Neuron (in vitro differentiated cells): Measurements from ENCODE around the gene PRR12.

ENCODE experiments used
- H2AFZ ChIP-seq: one replicate; pipeline ENCODE4 v1.6.1; 2013; ENCODE audit warnings: low read depth, mild to moderate bottlenecking, inconsistent platforms, low read length, moderate library complexity
- H3K27me3 ChIP-seq: one replicate; pipeline ENCODE4 v1.6.1; 2013; ENCODE audit warnings: low read length; ENCODE audit not compliant: insufficient read depth
- H3K36me3 ChIP-seq: one replicate; pipeline ENCODE4 v1.6.1; 2013; ENCODE audit warnings: low read length; ENCODE audit not compliant: insufficient read depth
- H3K4me1 ChIP-seq: one replicate; pipeline ENCODE4 v1.6.1; 2013; ENCODE audit warnings: low read length; ENCODE audit not compliant: insufficient read depth
- H3K4me3 ChIP-seq: 2 replicates; pipeline ENCODE4 v1.5.1; 2013; ENCODE audit warnings: mild to moderate bottlenecking, low read length, moderate library complexity
- H3K9me3 ChIP-seq: one replicate; pipeline ENCODE4 v1.6.1; 2013; ENCODE audit warnings: low read length

PRR12 gene

GRCh38 chr19:49641688-49642491 lies 50.9 kb downstream of the PRR12 start, which contains the start of gene SCAF1:
SCAF1 (plus strand) TSS chr19:49642209; CDS start chr19:49645027, 2,818 bp downstream.
- peaks cover 23% of the 10 kb centered on the region for H3K36me3 ChIP-seq
- H3K27me3 ChIP-seq: no peaks in the 10 kb centered on the region
- H3K4me3 ChIP-seq: peak within 1 kb of the TSS; percentile 99
- H3K4me1 ChIP-seq: peaks cover 33% of the 10 kb centered on the region
- H3K9me3 ChIP-seq: no peaks in the 10 kb centered on the region
- no peak within 1 kb of the TSS for H2AFZ ChIP-seq

GRCh38 chr19:49642492-49643035 lies 51.6 kb downstream of the PRR12 start:
- no peaks in the 10 kb centered on the region for H3K27me3 ChIP-seq
- peaks cover 30% of the 10 kb centered on the region for H3K36me3 ChIP-seq
- peak overlapping the region; percentile 99 for H3K4me3 ChIP-seq
- H3K9me3 ChIP-seq: no peaks in the 10 kb centered on the region
- H2AFZ ChIP-seq: no peak overlapping the region
- H3K4me1 ChIP-seq: peaks cover 32% of the 10 kb centered on the region

GRCh38 chr19:49643466-49643865 lies 52.5 kb downstream of the PRR12 start:
- peaks cover 24% of the 10 kb centered on the region for H3K4me1 ChIP-seq
- H3K9me3 ChIP-seq: no peaks in the 10 kb centered on the region
- peak overlapping the region; percentile 99 for H3K4me3 ChIP-seq
- no peak overlapping the region for H2AFZ ChIP-seq
- H3K36me3 ChIP-seq: peaks cover 33% of the 10 kb centered on the region
- no peaks in the 10 kb centered on the region for H3K27me3 ChIP-seq

GRCh38 chr19:49645592-49645991 lies 54.6 kb downstream of the PRR12 start:
- H3K4me1 ChIP-seq: peaks cover 18% of the 10 kb centered on the region
- no peaks in the 10 kb centered on the region for H3K9me3 ChIP-seq
- no peak overlapping the region for H2AFZ ChIP-seq
- H3K4me3 ChIP-seq: no peak overlapping the region
- peaks cover 48% of the 10 kb centered on the region for H3K36me3 ChIP-seq
- no peaks in the 10 kb centered on the region for H3K27me3 ChIP-seq

DNA sequence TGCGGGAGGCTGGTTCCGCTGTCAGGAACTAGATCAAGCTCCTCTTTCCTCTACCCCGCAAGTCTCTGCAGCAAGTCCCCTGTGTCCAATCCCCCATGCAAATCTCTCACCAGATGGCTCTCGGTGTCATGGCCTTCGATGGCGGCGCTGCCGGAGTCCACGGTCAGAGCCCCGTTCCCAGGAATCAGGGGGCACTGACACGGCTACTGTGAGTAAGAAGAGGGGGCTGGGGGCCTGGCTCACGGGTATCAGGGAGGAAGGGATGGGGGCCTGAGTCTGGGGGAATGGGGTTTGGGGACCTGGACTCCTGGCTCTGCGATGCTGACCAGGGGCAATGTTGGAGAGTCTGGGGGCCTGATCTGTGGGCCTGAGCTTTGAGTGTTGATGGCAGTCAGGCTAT lies 55.0 kb downstream of the PRR12 start:
- no peaks in the 10 kb centered on the region for H3K27me3 ChIP-seq
- peaks cover 16% of the 10 kb centered on the region for H3K4me1 ChIP-seq
- no peak overlapping the region for H3K4me3 ChIP-seq
- no peak overlapping the region for H2AFZ ChIP-seq
- peaks cover 51% of the 10 kb centered on the region for H3K36me3 ChIP-seq
- no peaks in the 10 kb centered on the region for H3K9me3 ChIP-seq

DNA sequence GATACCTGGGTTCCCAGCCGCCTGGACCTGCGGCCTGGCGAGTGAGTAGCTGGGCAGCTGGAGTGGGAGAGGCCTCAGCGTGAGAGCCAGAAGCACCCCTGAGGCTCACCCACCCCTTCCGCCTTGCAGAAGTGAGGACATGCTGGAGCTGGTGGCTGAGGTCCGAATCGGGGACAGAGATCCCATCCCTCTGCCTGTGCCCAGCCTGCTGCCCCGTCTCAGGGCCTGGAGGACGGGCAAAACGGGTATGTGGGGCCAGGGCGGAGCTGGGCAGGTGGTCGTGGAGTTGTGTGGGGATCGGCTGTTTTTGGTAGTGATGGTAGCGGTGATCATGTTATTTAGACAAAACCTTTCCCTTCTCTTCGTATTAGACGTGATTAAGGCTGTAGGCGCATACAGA lies 55.6 kb downstream of the PRR12 start:
- H2AFZ ChIP-seq: no peak overlapping the region
- peaks cover 55% of the 10 kb centered on the region for H3K36me3 ChIP-seq
- H3K27me3 ChIP-seq: no peaks in the 10 kb centered on the region
- H3K9me3 ChIP-seq: no peaks in the 10 kb centered on the region
- peaks cover 10% of the 10 kb centered on the region for H3K4me1 ChIP-seq
- H3K4me3 ChIP-seq: no peak overlapping the region

DNA sequence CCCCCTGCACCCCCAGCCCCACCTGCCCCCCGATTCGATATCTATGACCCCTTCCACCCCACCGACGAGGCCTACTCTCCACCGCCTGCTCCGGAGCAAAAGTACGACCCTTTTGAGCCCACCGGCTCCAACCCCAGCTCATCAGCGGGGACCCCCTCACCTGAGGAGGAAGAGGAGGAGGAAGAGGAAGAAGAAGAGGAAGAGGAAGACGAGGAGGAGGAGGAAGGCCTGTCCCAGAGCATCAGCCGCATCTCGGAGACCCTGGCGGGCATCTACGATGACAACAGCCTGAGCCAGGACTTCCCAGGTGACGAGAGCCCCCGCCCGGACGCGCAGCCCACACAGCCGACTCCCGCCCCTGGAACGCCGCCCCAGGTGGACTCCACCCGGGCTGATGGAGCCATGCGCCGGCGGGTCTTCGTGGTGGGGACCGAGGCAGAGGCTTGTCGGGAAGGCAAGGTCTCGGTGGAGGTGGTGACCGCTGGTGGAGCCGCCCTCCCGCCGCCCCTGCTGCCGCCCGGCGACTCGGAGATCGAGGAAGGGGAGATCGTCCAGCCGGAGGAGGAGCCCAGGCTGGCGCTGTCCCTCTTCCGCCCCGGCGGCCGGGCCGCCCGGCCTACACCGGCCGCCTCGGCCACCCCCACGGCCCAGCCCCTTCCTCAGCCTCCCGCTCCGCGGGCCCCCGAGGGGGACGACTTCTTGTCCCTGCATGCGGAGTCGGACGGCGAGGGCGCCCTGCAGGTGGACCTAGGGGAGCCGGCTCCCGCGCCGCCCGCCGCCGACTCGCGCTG lies 60.2 kb downstream of the PRR12 start:
- Histone ChIP-seq H3K9me3 (no peaks in the 10 kb centered on the region), H3K36me3 (peaks cover 77% of the 10 kb centered on the region), H3K4me1 (no peaks in the 10 kb centered on the region), H3K4me3 (no peak overlapping the region), H3K27me3 (no peaks in the 10 kb centered on the region), H2AFZ (no peak overlapping the region)

DNA sequence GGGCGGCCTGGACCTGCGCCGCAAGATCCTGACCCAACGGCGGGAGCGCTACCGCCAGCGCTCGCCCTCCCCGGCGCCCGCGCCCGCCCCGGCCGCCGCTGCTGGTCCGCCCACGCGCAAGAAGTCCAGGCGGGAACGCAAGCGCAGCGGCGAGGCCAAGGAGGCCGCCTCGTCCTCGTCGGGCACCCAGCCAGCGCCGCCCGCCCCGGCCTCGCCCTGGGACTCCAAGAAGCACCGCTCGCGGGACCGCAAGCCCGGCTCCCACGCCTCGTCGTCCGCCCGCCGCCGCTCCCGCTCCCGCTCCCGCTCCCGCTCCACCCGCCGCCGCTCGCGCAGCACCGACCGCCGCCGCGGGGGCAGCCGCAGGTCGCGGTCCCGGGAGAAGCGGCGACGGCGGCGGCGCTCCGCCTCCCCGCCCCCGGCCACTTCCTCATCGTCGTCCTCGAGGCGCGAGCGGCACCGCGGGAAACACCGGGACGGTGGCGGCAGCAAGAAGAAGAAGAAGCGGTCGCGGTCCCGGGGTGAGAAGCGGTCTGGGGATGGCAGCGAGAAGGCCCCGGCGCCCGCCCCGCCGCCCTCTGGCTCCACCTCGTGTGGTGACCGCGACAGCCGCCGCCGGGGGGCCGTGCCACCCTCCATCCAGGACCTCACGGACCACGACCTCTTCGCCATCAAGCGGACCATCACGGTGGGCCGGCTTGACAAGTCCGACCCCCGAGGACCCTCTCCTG lies 61.0 kb downstream of the PRR12 start:
- H3K4me1 ChIP-seq: no peaks in the 10 kb centered on the region
- H3K4me3 ChIP-seq: no peak overlapping the region
- no peaks in the 10 kb centered on the region for H3K9me3 ChIP-seq
- no peaks in the 10 kb centered on the region for H3K27me3 ChIP-seq
- H2AFZ ChIP-seq: no peak overlapping the region
- peaks cover 76% of the 10 kb centered on the region for H3K36me3 ChIP-seq

- no peaks in the 10 kb centered on the region for H3K27me3 ChIP-seq
- H3K9me3 ChIP-seq: no peaks in the 10 kb centered on the region
- peaks cover 74% of the 10 kb centered on the region for H3K36me3 ChIP-seq
- H2AFZ ChIP-seq: no peak overlapping the region
- H3K4me1 ChIP-seq: no peaks in the 10 kb centered on the region
- H3K4me3 ChIP-seq: no peak overlapping the region
Measured at GRCh38 chr19:49652551-49653465, 61.8 kb downstream of the PRR12 start.

DNA sequence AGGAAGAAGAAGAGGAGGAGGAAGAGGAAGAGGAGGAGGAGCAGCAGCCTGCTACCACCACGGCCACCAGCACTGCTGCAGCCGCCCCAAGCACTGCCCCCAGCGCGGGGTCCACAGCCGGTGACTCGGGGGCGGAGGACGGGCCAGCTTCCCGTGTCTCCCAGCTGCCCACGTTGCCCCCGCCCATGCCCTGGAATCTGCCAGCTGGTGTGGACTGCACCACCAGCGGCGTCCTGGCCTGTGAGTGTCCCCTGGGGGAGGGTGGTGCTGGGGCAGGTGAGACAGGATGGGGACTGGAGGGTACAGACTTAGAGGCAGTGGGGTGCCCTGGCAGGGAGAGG lies 62.5 kb downstream of the PRR12 start:
- no peaks in the 10 kb centered on the region for H3K4me1 ChIP-seq
- peaks cover 79% of the 10 kb centered on the region for H3K36me3 ChIP-seq
- H2AFZ ChIP-seq: no peak overlapping the region
- H3K9me3 ChIP-seq: no peaks in the 10 kb centered on the region
- H3K27me3 ChIP-seq: no peaks in the 10 kb centered on the region
- H3K4me3 ChIP-seq: no peak overlapping the region

GRCh38 chr19:49654581-49654980 lies 63.6 kb downstream of the PRR12 start:
- Histone ChIP-seq H3K4me1 (no peaks in the 10 kb centered on the region), H3K4me3 (no peak overlapping the region), H3K9me3 (no peaks in the 10 kb centered on the region), H3K36me3 (peaks cover 85% of the 10 kb centered on the region), H2AFZ (no peak overlapping the region), H3K27me3 (no peaks in the 10 kb centered on the region)
